ENCODE data around the gene TBC1D1.

TBC1D1 gene

DNA sequence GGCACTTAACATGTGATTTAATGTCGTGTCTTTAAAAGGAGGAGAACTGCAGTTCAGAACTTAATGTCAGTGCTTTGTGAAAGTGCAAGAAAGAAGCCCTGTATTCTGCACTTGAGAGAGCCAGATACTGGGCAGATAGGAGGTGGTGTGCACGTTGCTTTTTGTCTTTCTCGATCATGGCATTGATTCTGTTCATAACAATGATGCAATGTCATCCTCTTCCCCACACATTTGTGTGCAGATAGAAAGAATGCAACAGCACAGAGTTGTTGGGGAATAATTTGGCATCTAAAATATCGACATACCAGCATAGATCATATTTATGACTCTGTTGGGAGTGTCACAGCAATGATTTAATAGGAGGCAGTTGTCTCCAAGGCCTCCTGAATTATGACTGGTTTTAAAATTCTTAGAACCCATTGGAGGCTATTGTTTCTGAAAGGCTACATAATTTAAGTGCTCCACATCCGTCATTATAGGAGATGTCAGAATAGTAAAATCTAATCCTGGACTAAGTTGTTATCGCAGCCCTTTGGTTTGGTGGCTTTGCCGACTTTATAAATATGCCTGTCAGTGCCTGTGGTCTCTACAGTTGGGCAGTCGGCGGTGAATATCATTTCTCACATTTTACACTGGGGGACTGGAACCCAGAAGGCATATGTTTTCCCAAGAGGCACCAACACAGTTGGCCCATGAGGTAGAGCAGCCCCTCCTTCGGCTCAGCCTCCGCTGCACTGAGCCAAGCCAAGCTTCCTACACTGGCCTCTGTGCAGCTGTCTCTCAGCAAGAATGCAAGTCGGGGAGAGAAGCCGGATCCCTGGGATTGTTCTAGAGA lies 194.2 kb downstream of the TBC1D1 start:
- no peak for DNase-seq

DNA sequence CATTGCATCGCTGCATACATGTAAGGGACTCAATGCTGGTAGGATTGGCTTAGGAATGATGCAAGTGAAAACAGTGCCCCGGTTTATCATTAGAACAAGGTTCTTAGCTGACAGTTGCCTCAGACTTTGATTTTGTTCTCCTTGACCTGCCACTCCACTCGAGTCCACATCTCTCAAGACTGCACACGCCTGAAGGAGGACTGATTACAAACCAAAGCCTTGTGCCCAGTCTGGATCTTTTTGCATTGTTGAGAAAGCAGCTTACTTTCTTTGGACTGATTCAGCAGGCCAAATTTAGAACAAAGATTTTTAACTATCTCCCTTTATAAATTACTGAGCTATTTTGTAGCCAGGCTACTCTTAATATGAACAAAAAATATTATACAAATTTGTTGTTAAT lies 194.9 kb downstream of the TBC1D1 start:
- DNase-seq: no peak

DNA sequence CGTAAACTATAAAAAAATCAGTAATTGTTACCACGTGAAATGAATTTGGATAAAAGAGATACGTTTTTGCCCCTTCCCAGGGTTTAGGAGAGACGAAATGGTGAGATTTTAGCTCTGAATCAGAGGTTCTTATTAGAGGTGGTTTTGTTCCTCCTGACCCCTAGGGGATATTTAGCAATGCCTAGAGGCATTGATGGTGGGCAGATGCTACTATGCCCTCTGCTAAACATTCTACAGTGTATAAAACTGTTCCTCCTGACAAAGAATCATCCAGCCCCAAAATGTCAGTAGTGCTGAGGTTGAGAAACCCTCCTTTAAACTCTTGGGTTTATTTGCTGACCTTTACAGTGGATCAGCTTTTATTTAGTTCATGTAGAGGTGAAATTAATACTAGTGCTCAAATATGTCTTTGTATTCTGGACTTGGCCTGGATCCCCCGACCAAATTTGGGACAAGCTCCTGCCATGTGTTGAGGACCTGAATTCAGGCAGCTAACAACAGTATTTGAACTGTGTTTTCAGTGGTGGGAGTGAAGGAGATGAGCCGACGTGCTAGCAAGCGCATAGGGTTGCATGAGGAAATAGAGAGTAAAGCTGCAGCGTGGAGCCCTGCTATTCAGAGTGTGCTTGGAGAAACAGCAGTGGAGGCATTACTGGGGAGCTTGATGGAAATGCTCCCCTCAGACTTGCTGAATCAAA lies 195.4 kb downstream of the TBC1D1 start:
- DNase-seq: no peak

GRCh38 chr4:38086849-38087226 lies 196.0 kb downstream of the TBC1D1 start:
- DNase-seq: no peak

- no peak for DNase-seq
Measured at GRCh38 chr4:38088321-38088720, 197.4 kb downstream of the TBC1D1 start.

DNA sequence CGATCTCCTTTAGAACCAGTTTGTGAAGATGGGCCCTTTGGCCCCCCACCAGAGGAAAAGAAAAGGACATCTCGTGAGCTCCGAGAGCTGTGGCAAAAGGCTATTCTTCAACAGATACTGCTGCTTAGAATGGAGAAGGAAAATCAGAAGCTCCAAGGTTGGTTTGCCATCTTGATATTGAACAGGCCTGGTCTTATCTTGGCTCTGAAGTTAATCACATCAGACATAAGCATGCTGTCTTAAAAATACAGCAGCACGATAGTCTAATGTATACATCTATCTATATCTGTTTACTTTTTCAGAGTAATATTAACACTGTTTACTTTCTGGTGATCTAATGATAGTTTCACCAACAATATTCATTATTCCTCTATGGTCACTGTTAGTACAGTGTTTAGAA lies 199.1 kb downstream of the TBC1D1 start:
- DNase-seq: no peak

- DNase-seq: no peak
Measured at GRCh38 chr4:38090455-38091246, 199.8 kb downstream of the TBC1D1 start.

DNA sequence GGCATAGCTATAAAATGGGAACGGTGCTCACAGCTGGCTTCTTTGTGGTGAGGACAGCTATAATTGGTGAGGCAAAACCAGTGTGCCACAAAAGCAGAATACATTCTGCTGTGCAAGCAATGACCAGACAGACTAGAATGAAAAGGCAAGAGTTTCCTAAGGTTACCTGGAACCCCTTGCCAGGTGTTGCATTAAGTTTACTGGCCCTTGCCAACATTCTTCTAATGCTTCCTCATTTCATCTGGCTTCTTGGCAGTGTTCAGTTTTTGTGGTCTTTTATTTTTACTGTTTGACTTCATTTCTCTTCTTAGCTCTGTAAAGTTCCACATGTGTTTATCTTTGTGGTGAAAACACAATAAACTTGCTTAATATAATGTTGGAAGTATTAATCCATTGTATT lies 200.8 kb downstream of the TBC1D1 start:
- DNase-seq: no peak

- DNase-seq: no peak
Measured at GRCh38 chr4:38092701-38093100, 201.8 kb downstream of the TBC1D1 start.

- no peak for DNase-seq
Measured at GRCh38 chr4:38094419-38094818, 203.5 kb downstream of the TBC1D1 start.

DNA sequence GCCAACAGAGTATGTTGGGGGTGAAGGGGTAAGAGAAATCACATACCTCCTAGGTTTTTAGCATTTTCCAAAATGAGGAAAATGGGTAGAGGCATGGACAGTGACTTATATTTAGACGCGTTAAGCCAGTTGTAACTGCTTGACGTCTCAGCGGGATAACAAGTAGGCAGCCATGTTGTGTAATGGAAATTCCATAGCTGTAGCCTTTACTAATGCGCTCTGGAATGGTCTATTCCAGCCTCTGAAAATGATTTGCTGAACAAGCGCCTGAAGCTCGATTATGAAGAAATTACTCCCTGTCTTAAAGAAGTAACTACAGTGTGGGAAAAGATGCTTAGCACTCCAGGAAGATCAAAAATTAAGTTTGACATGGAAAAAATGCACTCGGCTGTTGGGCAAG lies 204.8 kb downstream of the TBC1D1 start:
- no peak for DNase-seq

GRCh38 chr4:38097818-38098217 lies 206.9 kb downstream of the TBC1D1 start:
- DNase-seq: no peak

DNA sequence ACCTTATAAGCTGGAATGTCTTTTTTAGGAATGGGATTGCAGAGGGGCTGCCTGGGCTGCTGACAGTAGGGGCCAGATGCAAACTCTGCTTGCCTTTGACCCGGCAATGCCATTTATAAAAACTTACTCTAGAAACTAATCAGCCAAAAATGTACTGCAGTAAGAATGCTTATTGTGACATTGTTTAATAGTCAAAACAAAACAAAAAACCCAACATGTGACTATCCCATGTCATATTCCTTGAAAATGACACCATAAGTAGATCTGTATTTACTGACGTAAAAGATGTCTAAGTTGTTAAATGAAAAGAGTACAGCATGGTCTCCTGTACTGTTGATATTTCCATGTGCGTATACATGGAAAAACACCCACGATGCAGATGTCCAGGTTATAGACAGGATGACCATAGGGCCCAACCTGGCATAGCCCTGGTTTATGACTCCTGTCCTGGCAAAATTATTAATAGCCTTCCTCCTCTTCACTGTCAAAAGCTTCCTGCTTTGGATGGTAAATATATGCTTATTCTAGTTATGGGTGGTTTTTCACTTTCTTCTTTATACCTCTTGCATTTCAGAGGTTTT lies 208.2 kb downstream of the TBC1D1 start:
- DNase-seq: no peak

GRCh38 chr4:38099908-38100407 lies 209.1 kb downstream of the TBC1D1 start:
- DNase-seq: no peak

- DNase-seq: no peak
Measured at GRCh38 chr4:38100474-38101255, 209.8 kb downstream of the TBC1D1 start.

GRCh38 chr4:38101563-38101962 lies 210.7 kb downstream of the TBC1D1 start:
- no peak for DNase-seq

DNA sequence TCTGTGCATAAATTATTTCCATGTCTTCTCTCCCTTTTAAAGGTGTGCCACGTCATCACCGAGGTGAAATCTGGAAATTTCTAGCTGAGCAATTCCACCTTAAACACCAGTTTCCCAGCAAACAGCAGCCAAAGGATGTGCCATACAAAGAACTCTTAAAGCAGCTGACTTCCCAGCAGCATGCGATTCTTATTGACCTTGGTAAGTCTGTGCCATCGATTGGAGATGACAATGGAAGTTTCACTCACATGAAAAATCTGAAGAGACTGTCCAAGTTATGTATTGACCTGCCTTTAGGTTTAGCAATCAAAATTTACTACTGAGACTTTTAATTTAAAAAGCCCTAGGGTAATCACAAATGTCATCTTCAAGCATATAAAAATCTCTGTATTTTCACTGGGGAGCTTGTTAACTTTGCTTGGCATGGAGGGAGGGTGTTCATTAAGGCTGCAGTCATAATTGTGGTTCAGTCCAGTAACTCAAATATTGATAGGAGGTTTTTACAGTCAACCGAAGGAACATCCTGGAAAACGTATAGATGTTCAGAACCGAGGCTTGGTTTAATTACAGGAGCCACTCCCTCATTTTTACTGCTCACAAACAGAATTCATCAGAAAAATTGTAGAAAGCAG lies 212.2 kb downstream of the TBC1D1 start:
- DNase-seq: no peak

GRCh38 chr4:38105475-38106220 lies 214.8 kb downstream of the TBC1D1 start:
- no peak for DNase-seq

DNA sequence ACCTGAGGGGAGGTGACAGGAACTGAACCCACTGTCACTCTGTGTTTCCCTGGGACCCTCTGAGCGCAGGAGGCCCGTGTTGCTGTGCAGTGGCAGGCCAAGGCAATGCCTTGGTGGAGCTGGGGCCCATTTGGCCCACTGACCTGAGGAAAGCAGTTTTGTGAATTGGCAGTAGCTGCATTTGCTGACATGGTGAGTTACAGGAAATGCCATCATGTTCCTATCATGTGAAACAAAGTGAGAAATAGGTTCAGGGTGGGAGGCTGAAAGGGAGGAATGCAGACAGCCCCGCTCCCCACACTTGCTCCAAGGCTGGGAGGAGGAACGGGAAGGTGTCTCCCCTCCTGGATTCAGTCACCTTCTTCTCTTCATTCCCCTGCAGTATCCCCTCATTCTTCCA lies 215.4 kb downstream of the TBC1D1 start:
- no peak for DNase-seq

GRCh38 chr4:38106886-38107514 lies 216.1 kb downstream of the TBC1D1 start:
- DNase-seq: no peak

GRCh38 chr4:38107818-38108217 lies 216.9 kb downstream of the TBC1D1 start:
- no peak for DNase-seq
